HT-29 (cell line): Measurements from ENCODE around the gene PTPRD. TPM values are rescaled to one million over a fixed set of nuclear protein-coding genes. Genes with fewer than 3 reads are reported as not detected.

ENCODE experiments used
- DNase-seq: peaks from one replicate; pipeline ENCODE4 v3.0.0-alpha.2; 2015; ENCODE audit warnings: low spot score
- total RNA-seq: library from RNA; depleted of rRNA; stranded (reverse); fragments of >200 nt; shearing (Covaris generic); gene quantifications from 2 replicates; pipeline ENCODE4 v1.2.3, GENCODE V29; 2014

Gene PTPRD
- total RNA-seq, 1 experiment from 2014 or later = not detected

- DNase-seq = peak; percentile 60
Measured at GRCh38 chr9:10268531-10269485, 344.0 kb downstream of the PTPRD start.

GRCh38 chr9:10265153-10265631 lies 347.6 kb downstream of the PTPRD start:
- no peak for DNase-seq

DNA sequence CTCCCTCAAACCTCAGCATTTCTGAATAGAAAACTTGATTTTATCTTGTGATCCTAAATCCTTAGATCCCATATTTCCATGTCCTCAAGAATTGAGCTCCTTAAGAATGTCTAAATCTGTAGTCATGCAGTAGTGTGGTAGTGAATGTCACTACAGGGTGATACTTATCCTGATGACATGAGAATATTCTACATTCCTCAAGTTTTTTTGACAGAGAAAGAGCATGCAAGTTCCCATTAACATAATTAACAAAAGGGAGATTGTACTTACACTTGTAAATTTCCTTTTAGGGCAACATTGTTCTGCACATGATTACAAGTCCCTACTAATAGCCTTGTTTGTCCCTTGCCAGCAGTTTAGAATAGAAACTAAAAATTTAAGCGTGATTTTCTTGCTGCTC lies 352.3 kb downstream of the PTPRD start:
- no peak for DNase-seq

DNA sequence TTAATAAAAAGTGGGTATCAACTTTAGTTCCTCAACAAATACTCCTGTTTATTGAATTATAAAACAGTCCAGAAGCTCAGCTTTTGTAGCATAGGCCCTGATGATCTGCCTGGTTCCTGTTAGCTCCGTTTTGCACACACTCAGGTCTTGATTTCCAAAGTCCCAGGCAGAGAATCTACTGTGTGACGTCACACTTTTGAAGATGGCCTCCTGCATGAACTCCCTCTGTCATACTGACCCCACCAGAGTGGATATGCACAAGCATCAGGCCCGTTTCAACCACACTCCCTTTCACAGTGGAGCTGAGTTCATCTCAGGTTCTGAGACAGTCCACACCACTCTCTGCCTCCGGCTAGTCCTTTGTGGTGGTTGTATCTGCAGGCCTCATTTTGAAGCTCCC lies 353.1 kb downstream of the PTPRD start:
- DNase-seq = no peak

DNA sequence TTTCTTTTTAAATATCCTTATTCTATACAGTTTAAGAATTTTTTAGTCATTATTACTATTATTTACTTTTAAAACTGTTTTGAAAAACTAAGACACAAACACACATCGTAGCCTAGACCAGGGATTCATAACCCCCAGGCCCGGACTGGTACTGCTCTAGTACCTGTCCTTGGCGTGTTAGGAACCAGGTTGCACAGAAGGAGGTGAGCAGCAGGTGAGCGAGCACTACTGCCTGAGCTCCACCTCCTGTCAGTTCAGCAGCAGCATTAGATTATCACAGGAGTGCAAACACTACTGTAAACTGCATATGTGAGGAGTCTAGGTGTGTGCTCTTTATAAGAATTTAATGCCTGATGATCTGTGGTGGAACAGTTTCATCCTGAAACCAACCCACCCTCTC lies 357.0 kb downstream of the PTPRD start:
- no peak for DNase-seq

DNA sequence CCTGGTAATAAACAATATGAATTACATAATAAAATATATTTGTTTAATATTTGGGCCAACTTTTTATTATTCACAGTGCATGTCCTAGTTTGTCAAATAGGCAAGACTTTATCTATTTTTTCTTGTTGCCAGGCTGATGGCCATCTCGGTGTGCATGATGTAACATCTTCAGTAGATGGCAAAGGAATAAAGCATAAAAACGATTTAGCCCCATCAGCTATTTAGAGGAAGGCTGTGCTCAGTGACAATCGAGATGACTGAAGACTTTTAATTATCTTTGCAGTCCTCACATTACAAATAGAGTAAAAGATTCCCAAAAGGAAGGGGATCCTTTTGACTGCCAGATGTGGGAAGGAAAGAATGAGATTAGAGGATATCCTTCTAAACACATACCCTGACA lies 358.5 kb downstream of the PTPRD start:
- DNase-seq = no peak

DNA sequence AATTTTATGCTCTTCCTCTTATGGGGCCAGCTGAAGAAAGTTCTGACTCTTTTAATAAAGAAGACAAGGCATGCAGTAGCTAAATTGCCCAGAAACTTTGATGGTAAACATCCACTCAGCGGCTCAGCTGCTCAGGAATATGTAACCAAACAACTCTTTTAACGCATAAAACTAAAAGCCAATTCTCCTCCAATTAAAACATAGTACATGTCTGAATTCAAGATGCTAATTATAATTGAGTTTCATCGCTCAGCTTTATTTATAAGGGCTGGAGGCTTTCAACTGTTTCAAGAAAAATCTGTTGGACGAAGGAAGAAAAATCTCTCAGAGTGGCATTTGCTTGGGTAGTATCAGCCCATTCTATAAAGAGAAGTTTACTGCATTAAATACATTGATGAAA lies 359.5 kb downstream of the PTPRD start:
- no peak for DNase-seq

- no peak for DNase-seq
Measured at GRCh38 chr9:10252174-10252573, 360.6 kb downstream of the PTPRD start.

GRCh38 chr9:10251490-10251889 lies 361.3 kb downstream of the PTPRD start:
- DNase-seq = no peak

GRCh38 chr9:10250219-10250618 lies 362.6 kb downstream of the PTPRD start:
- no peak for DNase-seq

DNA sequence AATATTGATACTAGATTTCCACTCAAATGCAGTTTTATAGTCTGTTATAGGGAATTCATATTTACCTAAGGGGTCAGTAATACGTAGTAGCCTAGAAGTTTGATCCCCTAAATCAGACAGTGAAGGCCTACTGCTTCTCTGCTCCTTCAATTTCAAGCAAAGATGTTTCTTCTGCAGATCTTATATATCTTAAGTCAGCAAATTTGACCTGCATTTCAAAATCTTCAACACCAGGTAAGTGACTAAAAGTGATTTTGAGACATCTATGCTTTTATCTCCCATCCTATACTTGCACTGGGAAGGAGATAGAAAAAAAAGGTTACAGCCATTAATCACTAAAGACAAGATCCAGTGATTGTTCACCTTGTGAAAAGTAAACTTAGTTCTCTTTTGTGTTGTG lies 363.9 kb downstream of the PTPRD start:
- no peak for DNase-seq

GRCh38 chr9:10242255-10242654 lies 370.5 kb downstream of the PTPRD start:
- DNase-seq = no peak

- no peak for DNase-seq
Measured at GRCh38 chr9:10238087-10238486, 374.7 kb downstream of the PTPRD start.

GRCh38 chr9:10237584-10237983 lies 375.2 kb downstream of the PTPRD start:
- DNase-seq = no peak

DNA sequence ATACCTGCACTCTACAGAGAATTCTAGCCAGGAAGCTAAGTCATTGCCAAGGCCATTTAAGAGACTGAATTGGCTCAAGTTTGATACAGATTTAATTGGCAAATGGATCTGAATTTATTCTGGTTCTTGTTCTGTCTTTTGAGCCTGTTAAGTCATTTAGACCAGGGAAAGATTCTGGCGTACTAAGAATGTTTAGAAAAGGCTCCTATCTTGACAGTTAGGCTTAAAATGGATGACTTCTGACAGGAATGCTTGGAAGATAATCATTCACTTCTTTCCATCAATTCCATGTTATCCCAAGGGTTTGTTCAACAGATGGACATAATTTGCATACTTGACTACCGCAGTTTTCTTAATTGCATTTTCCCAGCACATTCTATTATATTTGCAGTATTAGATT lies 376.6 kb downstream of the PTPRD start:
- DNase-seq = no peak

- no peak for DNase-seq
Measured at GRCh38 chr9:10235376-10235775, 377.4 kb downstream of the PTPRD start.

GRCh38 chr9:10232352-10232930 lies 380.4 kb downstream of the PTPRD start:
- DNase-seq = peak; percentile 34

DNA sequence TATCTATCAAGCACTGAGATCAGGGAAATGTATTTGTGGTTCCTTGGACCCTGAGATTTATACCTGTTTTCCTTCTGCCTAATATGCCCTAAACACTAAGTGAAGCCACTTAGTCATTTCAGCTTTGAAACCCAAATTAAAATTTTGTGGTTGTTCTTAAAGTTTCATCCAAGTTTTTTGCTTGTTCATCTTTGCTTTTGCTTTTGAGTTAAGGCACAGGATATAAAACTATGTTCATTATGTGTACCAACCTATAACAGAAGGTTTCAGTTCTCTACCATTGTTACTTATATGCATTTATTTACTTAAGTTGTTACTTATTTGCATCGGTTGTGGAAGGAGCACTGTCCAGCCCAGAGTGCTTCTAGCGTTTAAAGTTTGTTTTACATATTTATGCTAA lies 382.3 kb downstream of the PTPRD start:
- no peak for DNase-seq

DNA sequence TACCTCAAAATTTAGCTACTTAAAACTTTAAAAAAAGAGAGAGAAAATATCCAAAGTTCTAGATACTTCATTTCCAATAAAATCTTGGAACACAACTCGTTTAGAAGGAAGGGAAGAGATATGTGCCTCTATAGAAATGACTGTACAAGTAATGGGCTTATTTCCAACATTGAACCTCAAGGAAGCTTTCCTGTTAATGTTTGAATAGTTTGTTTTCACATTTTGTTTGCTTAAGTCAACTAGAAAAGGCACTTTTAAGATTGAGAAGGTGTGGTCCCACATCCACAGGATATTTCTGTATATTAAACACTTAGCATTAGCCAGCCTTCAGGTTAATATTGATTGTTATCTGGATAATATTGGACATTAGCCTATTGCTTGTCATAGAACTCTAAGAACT lies 384.7 kb downstream of the PTPRD start:
- DNase-seq = no peak

DNA sequence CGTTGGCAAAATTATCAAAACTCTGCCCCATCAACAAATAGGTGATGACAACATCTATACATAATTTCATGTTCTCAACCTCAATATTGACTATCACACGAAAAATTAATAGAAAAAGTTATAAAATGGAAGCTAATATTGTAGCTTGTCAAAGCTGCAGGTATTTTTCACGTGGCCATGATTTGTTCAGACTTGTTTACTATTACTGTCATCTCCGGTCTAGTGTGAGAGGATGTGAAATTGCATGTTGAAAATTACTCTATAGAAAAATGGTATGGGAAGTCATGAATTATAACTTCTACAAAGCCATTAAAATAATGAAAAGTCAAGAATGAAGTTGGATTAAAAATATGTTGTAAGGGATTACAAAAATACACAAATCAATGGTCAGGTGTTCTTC lies 385.8 kb downstream of the PTPRD start:
- no peak for DNase-seq

DNA sequence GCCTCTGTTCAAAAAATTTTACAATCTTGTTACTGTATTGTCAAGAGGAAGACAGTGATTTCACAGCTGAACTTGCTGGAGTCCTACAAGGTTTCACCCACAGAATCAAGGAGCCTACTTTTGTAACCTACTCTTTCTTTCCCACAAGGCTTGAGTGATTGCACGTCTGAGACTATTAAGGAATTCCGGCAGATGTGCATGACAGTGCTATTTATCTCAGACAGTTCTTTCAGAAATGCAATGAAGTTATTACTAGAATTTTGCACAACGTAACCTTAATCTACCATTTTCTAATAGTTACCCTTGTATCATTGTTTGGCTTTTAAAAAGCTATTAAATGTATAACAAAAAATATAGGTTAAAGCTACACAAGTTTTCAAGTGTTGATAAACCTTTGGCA lies 400.1 kb downstream of the PTPRD start:
- no peak for DNase-seq

GRCh38 chr9:10208691-10209069 lies 404.1 kb downstream of the PTPRD start:
- DNase-seq = no peak

GRCh38 chr9:10204276-10204675 lies 408.5 kb downstream of the PTPRD start:
- no peak for DNase-seq
